GM21529 (cell line): ENCODE results near the gene MIA3.
"Not testable (repeated sequence)": the region's sequence is repeated elsewhere in the genome, so short reads cannot be mapped to it uniquely, and the experiment has no call there.

Experiments
- ATAC-seq: cut with Tn5 transposase; IDR thresholded peaks from one replicate; pipeline ENCODE4 v1.9.1; 2021; ENCODE audit not compliant: unreplicated experiment

The MIA3 gene, protein sequence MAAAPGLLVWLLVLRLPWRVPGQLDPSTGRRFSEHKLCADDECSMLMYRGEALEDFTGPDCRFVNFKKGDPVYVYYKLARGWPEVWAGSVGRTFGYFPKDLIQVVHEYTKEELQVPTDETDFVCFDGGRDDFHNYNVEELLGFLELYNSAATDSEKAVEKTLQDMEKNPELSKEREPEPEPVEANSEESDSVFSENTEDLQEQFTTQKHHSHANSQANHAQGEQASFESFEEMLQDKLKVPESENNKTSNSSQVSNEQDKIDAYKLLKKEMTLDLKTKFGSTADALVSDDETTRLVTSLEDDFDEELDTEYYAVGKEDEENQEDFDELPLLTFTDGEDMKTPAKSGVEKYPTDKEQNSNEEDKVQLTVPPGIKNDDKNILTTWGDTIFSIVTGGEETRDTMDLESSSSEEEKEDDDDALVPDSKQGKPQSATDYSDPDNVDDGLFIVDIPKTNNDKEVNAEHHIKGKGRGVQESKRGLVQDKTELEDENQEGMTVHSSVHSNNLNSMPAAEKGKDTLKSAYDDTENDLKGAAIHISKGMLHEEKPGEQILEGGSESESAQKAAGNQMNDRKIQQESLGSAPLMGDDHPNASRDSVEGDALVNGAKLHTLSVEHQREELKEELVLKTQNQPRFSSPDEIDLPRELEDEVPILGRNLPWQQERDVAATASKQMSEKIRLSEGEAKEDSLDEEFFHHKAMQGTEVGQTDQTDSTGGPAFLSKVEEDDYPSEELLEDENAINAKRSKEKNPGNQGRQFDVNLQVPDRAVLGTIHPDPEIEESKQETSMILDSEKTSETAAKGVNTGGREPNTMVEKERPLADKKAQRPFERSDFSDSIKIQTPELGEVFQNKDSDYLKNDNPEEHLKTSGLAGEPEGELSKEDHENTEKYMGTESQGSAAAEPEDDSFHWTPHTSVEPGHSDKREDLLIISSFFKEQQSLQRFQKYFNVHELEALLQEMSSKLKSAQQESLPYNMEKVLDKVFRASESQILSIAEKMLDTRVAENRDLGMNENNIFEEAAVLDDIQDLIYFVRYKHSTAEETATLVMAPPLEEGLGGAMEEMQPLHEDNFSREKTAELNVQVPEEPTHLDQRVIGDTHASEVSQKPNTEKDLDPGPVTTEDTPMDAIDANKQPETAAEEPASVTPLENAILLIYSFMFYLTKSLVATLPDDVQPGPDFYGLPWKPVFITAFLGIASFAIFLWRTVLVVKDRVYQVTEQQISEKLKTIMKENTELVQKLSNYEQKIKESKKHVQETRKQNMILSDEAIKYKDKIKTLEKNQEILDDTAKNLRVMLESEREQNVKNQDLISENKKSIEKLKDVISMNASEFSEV (N-terminal part only)

DNA sequence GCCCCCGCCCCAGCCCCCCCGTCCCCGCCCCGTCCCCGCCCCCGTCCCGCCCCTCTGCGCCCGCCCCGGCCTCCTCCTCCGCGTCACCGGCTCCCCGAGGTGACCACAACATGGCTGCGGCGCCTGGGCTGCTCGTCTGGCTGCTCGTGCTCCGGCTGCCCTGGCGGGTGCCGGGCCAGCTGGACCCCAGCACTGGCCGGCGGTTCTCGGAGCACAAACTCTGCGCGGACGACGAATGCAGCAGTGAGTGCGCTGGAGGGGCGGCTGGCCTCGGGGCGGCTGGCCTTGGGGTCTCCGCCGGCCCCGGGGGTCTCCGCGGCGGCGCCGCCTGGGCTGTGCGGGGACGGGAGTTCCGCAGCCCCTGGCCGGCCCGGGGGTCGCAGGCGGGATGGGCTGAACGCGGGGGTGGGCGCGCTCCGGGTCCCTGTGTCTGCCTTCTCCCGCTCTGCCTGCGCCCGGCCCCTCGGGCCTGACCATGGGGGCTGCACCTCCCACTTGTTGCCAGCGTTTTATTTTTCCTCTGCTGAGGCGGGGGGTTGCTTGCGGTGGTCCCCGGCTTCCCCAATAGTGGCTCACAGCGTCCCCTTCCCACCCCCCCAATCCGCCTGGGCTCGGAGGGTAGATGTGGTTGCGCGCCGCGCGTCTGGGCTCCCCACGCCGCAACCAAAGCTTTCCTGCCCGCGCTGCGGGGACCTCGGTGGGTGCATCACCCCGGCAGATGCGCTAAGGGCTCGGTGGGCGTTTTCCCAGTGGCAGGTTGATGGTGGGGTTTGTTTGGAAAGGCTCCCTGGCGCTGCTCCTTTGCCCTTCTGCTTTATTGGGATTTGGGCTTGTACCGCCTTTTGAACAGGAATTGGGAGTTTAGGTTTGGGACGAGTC is at the start of gene MIA3:
Gene MIA3 (plus strand): TSS at position 97 of the 879 bp plus-strand sequence. CDS start 14 bp downstream, at position 111.
- peak; percentile 56 for ATAC-seq

GRCh38 chr1:222570837-222571236 is 47.1 kb upstream of the MIA3 start:
- ATAC-seq, result no peak

DNA sequence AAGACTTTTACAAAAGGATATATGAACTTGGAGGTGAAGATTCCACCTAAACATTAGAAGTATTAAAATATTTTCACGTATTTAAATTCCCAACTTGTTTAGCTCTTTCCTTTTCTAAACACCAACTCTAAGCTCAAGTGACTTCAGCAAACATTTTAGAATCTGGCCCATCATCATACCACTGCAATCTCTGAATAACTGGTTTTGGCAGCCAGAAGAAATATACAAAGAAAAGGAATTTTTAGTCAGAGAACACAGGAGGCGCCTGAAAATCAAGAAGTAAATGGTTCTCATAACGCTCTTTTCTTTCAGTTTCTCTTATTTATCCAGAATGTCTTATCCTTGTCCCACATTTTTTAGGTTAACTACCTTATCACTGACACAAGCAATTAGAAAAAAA is 38.6 kb upstream of the MIA3 start:
- ATAC-seq, result no peak

GRCh38 chr1:222582099-222582774 is 35.7 kb upstream of the MIA3 start:
- ATAC-seq, result peak; percentile 60

DNA sequence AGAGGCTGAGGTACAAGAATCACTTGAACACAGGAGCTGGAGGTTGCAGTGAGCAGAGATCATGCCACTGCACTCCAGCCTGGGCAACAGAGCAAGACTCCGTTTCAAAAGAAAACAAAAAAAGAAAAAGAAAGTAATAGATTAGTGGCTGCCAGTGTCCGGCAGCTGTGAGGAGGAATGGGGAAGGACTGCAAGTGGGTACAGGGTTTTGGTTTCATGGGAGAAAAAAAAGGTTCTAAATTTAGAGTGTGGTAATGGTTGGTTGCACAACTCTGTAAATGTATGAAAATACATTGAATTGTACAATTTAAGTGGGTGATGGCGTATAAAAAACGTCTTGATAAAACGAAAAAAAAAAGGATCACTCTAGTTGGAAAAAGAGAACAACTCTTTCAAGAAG is 34.8 kb upstream of the MIA3 start:
- ATAC-seq, result peak; percentile 82

- no peak for ATAC-seq
Observed at GRCh38 chr1:222586842-222587241, 31.1 kb upstream of the MIA3 start.

DNA sequence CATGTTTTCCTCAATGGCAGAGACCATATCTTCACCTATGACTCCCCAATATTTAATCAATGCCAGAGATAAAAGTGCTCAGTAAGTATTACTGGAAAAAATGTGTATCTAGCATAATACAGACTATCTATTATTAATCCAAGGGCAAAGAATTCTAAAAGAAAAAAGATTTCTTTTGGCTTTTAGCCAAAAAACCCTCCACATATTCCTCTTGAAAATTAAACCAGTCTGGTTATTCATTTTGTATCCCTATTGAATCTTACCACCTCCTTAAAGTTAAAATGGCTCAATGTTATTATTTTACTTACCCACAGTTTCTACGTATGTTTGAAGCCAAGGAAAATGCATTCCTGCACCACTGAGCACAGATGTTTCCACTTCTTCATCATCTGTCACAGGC is 29.8 kb upstream of the MIA3 start:
- no peak for ATAC-seq

GRCh38 chr1:222589462-222590302 is 28.2 kb upstream of the MIA3 start, which contains the start of gene TAF1A:
TAF1A (minus strand) TSS chr1:222589933.
- ATAC-seq, result peak; percentile 100

GRCh38 chr1:222592171-222592570 is 25.7 kb upstream of the MIA3 start:
- no peak for ATAC-seq

DNA sequence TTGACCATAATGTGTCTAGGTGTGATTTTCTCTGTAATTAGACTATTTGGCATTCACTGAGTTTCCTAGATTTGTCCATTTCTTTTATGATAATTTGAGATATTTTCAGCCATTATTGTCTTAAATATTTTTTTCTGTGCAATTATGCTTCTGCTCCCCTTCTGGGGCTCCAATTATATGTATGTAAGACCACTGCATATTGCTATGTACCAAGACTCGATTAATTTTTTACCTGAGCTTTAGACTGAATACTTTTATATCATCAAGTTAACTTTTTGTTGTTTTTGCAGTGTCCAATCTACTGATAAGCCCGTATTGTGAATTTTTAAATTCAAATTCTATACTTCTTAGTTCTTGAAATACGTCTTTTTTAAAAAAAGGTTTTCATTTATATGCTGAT is 23.1 kb upstream of the MIA3 start:
- ATAC-seq, result no peak

DNA sequence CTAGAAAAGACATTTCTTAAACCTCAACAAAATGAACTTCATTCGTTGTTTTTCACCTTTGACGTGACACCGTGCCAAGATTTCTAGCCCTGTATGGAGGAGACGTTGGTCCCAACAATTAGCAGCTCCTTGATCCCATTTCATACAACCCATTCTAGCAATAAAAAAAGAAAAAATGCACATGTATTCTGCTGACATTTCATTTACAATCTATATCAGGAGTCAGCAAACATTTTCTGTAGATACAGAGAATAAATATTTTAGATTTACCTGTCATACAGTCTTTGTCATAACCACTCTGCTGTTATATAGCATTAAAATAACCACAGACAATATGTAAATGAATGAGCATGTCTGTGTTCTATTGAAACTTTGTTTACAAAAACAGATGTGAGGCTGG is 21.2 kb upstream of the MIA3 start:
- ATAC-seq, result no peak

GRCh38 chr1:222600281-222600680 is 17.6 kb upstream of the MIA3 start:
- no peak for ATAC-seq

- ATAC-seq, result no peak
Observed at GRCh38 chr1:222601257-222601656, 16.6 kb upstream of the MIA3 start.

GRCh38 chr1:222606757-222607156 is 11.1 kb upstream of the MIA3 start:
- ATAC-seq, result no peak

DNA sequence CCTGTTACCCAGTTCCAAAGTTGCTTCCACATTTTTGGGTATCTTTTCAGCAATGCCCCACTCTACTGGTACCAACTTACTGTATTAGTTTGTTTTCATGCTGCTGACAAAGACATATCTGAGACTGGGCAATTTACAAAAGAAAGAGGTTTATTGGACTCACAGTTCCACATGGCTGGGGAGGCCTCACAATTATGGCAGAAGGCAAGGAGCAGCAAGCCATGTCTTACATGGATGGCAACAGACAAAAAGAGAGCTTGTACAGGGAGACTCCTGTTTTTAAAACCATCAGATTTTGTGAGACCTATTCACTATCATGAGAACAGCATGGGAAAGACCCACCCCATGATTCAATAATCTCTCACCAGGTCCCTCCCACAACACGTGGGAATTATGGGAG is 8.8 kb upstream of the MIA3 start:
- ATAC-seq, result not testable (repeated sequence)

- no peak for ATAC-seq
Observed at GRCh38 chr1:222610728-222611127, 7.2 kb upstream of the MIA3 start.

DNA sequence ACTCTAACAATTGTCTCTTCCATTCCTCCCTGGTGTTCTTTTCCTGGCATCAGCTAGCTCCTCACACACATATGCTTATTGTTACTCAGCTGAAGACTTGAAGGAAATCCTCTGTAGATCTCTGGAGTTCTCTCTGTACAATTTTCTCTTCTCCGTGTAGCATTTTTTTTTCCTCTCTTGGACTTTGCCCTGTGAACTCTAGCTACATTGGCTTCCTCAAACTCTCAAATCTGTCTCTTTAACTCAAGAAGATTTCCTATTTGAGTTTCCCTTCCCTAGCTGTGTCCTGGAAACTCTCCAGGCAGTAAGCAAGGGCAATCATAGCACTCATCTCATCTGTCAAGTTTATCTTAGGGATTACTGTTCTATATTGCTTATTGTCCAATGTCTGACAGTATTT is 4.3 kb upstream of the MIA3 start:
- ATAC-seq, result no peak

DNA sequence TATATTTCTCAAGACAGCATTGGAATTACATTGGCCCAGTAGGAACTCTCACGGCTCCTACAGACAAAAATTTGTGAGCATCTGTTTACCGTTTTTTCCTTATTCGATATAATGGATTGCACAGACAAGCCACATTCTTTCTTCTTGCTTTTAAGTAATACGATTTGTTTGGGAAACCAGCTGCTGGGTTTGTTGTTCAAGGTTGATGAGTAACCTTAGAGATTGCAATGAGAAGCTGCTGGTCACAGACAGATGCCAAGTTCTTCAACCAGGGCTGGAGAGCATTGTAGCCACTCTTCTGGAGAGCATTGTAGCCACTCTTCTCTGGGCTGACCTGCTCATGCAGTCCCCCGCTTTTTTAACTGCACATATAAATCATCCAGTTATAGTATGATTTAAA is 1.4 kb upstream of the MIA3 start:
- no peak for ATAC-seq
